Limb (tissue), 2 donors: Measurements from ENCODE around the gene GAGE2A.
"Not testable (repeated sequence)": the region's sequence is repeated elsewhere in the genome, so short reads cannot be mapped to it uniquely, and the experiment has no call there.

Source experiments
- DNase-seq, 2 donors: peaks; one replicate each; pipeline ENCODE4 v3.0.0-alpha.2; 2016; ENCODE audit errors: extremely low spot score in 2 of 2

The GAGE2A gene, protein sequence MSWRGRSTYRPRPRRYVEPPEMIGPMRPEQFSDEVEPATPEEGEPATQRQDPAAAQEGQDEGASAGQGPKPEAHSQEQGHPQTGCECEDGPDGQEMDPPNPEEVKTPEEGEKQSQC

GRCh38 chrX:49589196-49589595 is at the start of gene GAGE2A:
TSS of gene GAGE2A (plus strand) at chrX:49589496. CDS start at chrX:49590651, 1,155 bp downstream.
- DNase-seq = not testable (repeated sequence)

GRCh38 chrX:49541433-49541832 is 47.9 kb upstream of the GAGE2A start, which contains the start of gene GAGE12D:
TSS of gene GAGE12D (plus strand) at chrX:49541733. CDS start at chrX:49542888, 1,155 bp downstream.
- not testable (repeated sequence) for DNase-seq

- not testable (repeated sequence) for DNase-seq
These were observed 38.3 kb upstream of the GAGE2A start, which contains the start of gene GAGE12E for GRCh38 chrX:49550989-49551388. TSS of gene GAGE12E (plus strand) at chrX:49551289. CDS start at chrX:49552444, 1,155 bp downstream.

- DNase-seq = not testable (repeated sequence)
These were observed 28.8 kb upstream of the GAGE2A start, which contains the start of gene GAGE12F for GRCh38 chrX:49560542-49560941. TSS of gene GAGE12F (plus strand) at chrX:49560842. CDS start at chrX:49561997, 1,155 bp downstream.

DNA sequence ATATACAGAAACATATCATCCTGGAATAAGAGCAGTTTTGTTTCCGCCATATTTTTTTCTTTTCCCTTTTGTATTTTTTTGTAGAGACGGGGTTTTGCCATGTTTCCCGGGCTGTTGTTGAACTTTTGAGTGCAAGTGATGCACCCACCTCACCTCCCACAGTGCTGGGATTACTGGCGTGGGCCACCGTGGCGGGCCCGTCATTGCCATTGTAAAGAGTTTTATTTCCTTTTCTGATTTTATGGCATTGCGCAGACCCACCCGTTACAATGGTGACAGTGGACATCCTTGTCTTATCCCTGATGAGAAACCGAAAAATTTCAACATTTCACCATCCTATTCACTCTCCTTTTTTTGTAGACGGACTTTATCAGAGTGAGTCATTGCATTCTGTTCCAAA is 20.6 kb upstream of the GAGE2A start:
- not testable (repeated sequence) for DNase-seq

DNA sequence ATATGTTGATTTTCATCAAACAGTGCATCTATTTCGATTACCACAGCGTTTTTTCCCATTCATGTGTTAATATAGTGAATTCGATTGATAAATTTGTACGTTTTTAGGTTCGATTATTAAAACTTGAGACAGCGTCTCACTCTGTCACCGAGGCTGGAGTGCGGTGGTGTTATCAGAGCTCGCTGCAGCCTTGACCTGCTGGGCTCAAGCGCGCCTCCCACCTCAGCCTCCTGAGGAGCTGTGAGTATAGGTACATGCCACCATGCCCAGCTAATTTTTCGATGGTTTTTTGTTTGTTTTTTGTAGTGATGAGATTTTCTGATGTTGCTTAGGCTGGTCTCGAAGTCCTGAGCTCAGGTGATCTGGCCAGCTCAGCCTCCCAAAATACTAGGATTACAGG is 20.1 kb upstream of the GAGE2A start:
- not testable (repeated sequence) for DNase-seq

GRCh38 chrX:49570100-49570499 is 19.2 kb upstream of the GAGE2A start, which contains the start of gene GAGE12G:
TSS of gene GAGE12G (plus strand) at chrX:49570400. CDS start at chrX:49571555, 1,155 bp downstream.
- DNase-seq = not testable (repeated sequence)

DNA sequence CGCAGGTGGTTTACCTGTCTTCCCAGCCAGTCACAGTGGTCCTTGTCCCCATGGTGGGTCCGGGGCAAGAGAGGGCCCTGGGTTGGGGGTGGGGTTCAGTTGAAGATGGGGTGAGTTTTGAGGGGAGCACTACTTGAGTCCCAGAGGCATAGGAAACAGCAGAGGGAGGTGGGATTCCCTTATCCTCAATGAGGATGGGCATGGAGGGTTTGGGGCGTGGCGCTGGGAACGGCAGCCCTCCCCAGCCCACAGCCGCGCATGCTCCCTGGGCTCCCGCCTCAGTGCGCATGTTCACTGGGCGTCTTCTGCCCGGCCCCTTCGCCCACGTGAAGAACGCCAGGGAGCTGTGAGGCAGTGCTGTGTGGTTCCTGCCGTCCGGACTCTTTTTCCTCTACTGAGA is 9.6 kb upstream of the GAGE2A start, which contains the start of gene GAGE12H:
Gene GAGE12H (plus strand): TSS at position 301 of the 400 bp plus-strand sequence. CDS start 1,155 bp downstream, outside the sequence.
- not testable (repeated sequence) for DNase-seq

GRCh38 chrX:49589769-49590478 is 628 bp downstream of the GAGE2A start:
- DNase-seq = not testable (repeated sequence)

- not testable (repeated sequence) for DNase-seq
These were observed 1.2 kb downstream of the GAGE2A start for GRCh38 chrX:49590488-49590887.

- not testable (repeated sequence) for DNase-seq
These were observed 9.4 kb downstream of the GAGE2A start, which contains the start of gene GAGE1 for GRCh38 chrX:49598720-49599119. TSS of gene GAGE1 (plus strand) at chrX:49599020. CDS start at chrX:49600175, 1,155 bp downstream.

- no peak for DNase-seq
These were observed 21.5 kb downstream of the GAGE2A start for GRCh38 chrX:49610718-49611310.

DNA sequence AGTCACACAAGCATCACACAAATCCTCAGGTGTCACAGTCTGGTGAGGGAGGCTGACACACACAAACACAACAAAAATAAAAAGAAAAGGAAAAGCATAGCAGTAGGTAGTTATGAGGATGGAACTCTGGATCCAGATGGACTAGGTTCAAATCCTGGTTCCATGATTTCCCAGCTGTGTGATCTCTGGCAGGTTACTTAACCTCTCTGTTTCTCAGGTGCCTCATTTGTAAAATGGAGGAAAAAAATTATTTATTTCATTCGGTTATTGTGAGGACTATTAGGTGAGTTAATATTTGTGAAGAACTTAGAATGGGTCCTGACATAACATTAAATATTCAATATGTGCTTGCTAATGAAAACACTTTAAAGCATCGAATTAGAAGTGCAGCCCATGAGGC is 29.3 kb downstream of the GAGE2A start:
- DNase-seq = no peak

GRCh38 chrX:49627086-49627777 is 37.9 kb downstream of the GAGE2A start:
- peak; percentile 1 to 52 for DNase-seq

- no peak for DNase-seq
These were observed 55.8 kb downstream of the GAGE2A start for GRCh38 chrX:49644991-49645637.
